HG03280 (cell line): ENCODE results near the gene DICER1.

Source experiments
- ATAC-seq: cut with Tn5 transposase; IDR thresholded peaks from one replicate; pipeline ENCODE4 v1.9.1; 2021; ENCODE audit warnings: mild to moderate bottlenecking, moderate library complexity; ENCODE audit not compliant: unreplicated experiment

The DICER1 gene

DNA sequence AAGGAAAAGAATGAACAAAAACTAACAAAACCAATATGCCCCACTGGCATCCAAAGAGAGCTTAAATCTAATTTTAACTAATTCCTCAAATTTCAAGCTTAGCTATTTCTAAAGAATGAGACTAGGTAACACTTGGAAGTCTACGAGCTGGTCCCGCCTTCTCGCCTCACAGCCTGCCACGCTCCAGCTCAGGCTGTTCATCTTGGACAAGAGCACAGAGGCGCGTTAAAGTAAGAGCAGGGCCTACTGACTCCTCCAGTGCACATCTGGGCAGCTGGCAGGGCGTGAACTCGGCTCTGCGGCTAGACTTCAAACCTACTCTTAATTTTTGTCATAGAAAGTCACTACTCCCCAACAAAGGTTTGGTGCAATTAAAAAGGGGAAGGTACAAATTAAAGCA lies 64.6 kb downstream of the DICER1 start:
- ATAC-seq = no peak

DNA sequence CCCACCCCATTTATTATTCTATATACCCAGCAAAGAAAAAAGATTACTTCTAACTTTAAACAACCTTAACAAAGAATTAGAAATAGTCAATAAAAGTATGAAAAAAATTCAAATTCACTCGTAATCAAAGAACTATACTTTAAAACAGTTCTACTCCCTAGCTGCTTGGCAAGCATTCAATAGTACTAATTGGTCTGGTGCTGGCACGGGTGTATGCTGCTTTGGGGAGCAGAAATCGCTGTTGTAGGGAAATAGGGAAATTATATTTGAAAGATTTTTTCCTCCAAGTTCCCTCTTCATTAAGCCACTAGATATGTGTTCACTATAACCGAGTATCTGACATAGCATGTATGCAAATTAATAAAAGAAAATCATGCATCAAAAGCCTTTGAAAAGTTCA lies 65.7 kb downstream of the DICER1 start:
- ATAC-seq = no peak

DNA sequence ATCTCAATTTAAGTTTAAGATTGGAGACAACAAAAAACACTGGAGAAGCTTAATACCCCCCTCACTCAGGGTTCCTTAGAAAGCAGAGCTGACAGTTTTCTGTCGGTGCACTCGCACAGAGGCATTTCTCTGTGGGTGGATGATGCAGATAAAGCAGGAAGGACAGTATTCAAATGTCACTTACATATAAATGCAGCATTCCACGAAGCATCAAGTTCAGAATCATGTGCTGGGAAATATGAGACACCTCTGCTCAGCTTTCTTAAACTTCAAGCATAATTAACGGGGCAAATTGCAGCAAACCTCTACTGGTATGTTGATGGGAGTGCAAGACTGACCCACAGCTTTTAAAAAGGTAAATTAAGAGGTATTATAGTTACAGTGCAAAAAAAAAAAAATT lies 68.7 kb downstream of the DICER1 start:
- ATAC-seq = no peak

DNA sequence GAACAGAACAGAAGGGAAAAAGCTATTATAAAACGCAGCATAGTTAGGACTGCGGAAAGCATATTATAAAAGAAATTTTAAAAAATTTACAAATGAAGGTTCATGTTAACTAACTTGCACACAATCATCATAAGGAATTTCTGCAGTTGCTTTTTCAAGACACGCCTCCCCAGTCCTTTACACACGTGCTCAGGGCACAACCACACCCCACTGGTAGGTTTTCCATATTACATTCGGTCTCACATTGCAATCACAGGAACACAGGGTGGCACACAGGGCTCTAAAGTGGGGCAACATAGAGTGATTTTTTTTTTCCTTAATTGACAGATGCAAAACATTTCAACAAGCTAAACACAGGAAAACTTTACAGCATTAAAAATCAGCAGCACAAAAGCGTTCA lies 69.7 kb downstream of the DICER1 start:
- no peak for ATAC-seq

DNA sequence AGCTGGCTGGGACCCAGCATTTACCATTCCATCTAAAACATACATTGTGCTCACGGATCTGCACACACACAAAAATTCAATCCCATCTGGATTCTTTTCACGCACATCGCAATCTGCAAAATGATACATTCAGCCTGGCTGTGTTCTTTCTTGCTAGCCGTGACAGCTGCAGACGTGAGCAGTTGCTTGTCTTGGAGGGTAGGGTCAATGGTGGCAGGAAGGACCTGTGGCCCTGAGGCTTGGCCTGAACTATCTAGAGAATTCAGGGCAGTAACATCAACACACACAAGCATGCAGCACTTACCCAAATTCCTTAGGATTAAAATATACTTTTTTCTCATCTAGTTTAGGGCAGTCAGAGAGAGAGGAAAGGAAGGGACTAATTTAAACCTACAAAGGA lies 72.0 kb downstream of the DICER1 start:
- ATAC-seq = no peak

DNA sequence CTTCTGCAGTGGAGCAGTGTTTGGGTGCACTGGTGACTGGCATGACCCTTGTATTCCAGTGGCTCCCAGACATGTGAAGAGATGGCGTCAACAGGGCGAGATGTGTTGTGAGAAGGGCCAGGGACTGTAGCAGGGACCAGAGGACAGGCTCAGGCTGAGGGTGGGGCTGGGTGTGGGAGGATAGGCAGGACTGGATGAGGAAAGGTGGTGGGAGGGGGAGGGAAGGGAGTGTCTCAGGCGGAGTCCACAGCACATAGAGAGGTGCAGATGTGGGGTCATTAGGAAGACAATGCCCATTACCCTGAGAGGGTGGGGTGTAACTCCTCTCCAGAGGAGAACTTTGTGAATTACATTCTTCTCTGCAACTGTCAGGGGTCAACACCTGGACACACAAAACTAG lies 78.5 kb downstream of the DICER1 start:
- no peak for ATAC-seq

- no peak for ATAC-seq
These were observed 80.0 kb downstream of the DICER1 start for GRCh38 chr14:95077345-95077744.

GRCh38 chr14:95075789-95076188 lies 81.5 kb downstream of the DICER1 start:
- no peak for ATAC-seq

DNA sequence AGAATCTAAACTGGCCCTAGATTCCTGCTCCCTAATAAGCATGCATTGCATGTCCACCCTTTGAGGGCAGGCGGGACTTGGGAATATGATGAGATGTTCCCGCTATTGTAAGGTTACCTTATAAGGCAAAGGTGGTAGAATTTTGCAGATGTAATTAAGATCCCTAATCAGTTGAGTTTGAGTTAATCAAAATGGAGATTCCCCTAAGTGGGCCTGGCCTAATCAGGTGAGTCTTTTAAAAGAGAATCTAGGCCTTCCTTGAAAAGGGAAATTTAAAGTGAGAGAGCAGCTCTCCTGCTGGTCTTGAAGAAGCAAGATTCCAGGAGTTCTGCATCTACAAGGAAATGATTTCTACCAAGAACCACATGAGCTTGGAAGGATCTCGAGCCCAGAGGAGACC lies 83.4 kb downstream of the DICER1 start:
- no peak for ATAC-seq

DNA sequence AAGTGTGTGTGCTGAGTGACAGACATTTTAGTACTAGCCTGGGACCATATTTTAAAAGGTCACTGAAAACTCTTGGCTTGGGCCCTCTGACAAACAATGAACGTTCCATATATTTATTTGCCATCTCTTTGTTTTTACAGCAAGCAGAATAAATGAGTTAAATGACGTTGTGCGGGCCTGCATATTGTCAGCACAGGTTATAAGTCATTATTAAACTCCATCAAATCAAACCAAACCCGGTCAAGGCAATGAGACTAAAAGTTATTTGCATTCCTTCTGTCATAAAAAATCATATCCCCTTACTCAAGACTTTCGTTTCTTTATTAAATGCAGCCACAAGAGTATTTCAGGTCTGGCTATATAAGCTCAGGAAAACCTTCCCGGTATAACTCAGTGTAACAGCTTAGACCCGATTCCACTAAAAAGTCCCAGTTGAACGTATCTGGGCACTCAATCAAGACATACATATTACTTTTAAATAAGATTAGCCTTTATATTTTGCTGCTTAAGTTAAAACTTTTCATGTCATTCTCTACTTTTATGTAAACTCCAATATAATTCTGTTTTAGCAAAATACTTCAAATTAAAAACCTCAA lies 84.9 kb downstream of the DICER1 start:
- ATAC-seq = no peak

- ATAC-seq = no peak
These were observed 85.6 kb downstream of the DICER1 start for GRCh38 chr14:95071649-95072280.

GRCh38 chr14:95070748-95071435 lies 86.4 kb downstream of the DICER1 start:
- ATAC-seq = no peak

DNA sequence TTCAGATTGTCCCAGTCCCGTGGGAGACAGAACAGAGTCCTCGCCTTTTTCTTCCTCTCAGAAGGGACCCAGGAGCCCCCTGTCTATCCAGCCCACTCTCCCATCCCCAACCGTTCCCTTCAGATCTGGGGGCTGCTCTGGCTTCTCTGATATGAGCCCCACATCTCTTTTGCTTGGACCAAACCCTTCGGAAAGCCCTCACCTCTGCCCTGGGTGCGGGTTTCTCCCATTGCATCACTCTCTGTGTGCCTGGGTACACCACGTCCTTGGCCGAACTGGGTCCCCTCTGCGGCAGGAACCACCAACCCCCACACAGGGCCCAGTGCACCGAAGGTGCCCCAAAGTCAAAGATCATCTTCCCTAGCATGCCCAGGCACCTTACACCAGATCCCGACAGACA lies 87.8 kb downstream of the DICER1 start:
- no peak for ATAC-seq

DNA sequence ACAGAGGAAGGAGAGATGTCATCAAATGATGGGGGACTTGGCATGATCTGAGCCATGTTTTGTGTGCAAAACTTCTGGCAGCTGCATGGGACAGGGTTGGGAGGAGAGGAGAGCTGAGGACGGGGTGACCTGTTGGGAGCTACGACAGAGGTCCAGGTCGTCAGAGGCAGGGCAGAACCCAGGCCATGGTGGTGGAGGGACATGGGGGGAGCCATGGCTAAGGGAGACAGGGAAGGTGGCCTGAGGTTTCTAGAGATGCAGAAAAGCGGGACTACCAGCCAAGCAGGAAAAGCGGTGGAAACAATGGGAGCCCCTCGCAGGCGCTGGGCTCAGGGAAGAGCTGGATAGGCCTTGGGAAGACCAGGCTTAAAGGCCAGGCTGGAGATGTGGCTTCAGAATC lies 88.3 kb downstream of the DICER1 start:
- ATAC-seq = no peak

DNA sequence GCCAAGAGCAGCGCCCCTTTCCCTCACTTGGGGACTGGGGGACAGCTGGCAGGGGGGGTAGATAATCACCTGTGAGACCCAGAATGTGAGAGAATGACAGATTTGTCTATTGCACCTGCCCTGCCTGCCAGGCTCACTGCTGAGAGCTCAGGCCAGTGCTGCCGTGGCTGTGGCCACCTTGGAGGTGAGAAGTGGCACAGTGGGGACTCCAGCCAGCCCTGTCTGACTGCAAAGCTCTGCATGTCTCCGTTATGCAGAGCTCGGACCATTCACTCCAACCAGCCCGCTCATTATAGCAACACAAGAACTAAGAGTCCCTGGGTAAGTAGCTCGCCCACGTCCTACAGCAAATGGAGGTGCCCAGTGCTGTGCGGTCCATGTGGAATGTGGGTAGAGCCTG lies 88.8 kb downstream of the DICER1 start:
- ATAC-seq = no peak

DNA sequence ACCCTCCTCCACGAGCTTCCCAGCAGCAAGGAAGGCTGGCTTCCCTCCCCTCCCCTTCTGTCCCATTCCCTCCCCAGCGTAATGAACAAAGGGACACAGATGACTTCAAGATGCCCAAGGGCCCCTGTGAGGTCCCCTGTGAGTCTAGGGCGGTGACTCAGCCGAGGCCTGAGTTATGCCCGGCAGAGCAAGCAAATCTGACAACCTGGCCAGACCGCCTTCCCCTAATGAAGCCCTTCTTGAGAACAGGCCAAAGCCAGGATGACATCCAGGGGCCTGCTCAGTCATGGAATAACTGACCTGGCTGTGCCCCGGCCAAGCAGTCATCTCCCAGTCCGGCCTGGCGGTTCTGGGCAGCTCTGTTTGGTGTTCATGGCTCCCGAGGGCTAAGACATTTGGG lies 89.2 kb downstream of the DICER1 start:
- ATAC-seq = no peak

GRCh38 chr14:95067526-95067925 lies 89.8 kb downstream of the DICER1 start:
- no peak for ATAC-seq

GRCh38 chr14:95066427-95066986 lies 90.8 kb downstream of the DICER1 start:
- no peak for ATAC-seq

- no peak for ATAC-seq
These were observed 91.9 kb downstream of the DICER1 start for GRCh38 chr14:95065411-95065810.

- no peak for ATAC-seq
These were observed 92.6 kb downstream of the DICER1 start for GRCh38 chr14:95064734-95065133.

- no peak for ATAC-seq
These were observed 93.1 kb downstream of the DICER1 start for GRCh38 chr14:95064256-95064655.

GRCh38 chr14:95063391-95063790 lies 93.9 kb downstream of the DICER1 start:
- no peak for ATAC-seq
